RWPE1 (cell line): Measurements from ENCODE around the gene MCFD2.

Experiments used
- CTCF ChIA-PET: fragments of 350-600 bp; sonication (Branson Sonifier 250); formaldehyde crosslinking; extraction: SDS; loops from one replicate; lab custom pipeline; 2021; lab: Yijun Ruan, JAX
- POLR2A ChIA-PET: fragments of 400-600 bp; formaldehyde crosslinking; extraction: SDS; loops from one replicate; lab custom pipeline; 2020; ENCODE audit warnings: antibody characterized with exemption; ENCODE audit not compliant: low non-redundant PET; lab: Yijun Ruan, JAX
- DNase-seq: peaks from one replicate; pipeline ENCODE4 v3.0.0; 2012; ENCODE audit warnings: low spot score
- H3K27ac ChIP-seq: fragments of 450-650 bp; 2 replicates; pipeline ENCODE4 v1.5.1; 2017
- TF ChIP-seq, protein P1 (sequence below): fragments of 450-650 bp; conservative IDR thresholded peaks from 2 replicates; pipeline ENCODE4 v1.5.1; 2017; ENCODE audit warnings: low read depth, mild to moderate bottlenecking

The MCFD2 gene

GRCh38 chr2:46958431-46959017 lies 42.9 kb upstream of the MCFD2 start:
- no peak for DNase-seq
- TF ChIP-seq, protein P1, sequence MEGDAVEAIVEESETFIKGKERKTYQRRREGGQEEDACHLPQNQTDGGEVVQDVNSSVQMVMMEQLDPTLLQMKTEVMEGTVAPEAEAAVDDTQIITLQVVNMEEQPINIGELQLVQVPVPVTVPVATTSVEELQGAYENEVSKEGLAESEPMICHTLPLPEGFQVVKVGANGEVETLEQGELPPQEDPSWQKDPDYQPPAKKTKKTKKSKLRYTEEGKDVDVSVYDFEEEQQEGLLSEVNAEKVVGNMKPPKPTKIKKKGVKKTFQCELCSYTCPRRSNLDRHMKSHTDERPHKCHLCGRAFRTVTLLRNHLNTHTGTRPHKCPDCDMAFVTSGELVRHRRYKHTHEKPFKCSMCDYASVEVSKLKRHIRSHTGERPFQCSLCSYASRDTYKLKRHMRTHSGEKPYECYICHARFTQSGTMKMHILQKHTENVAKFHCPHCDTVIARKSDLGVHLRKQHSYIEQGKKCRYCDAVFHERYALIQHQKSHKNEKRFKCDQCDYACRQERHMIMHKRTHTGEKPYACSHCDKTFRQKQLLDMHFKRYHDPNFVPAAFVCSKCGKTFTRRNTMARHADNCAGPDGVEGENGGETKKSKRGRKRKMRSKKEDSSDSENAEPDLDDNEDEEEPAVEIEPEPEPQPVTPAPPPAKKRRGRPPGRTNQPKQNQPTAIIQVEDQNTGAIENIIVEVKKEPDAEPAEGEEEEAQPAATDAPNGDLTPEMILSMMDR: no peak
- ChIA-PET CTCF (no interaction called here), POLR2A (no interaction called here)
- H3K27ac ChIP-seq: peak overlapping the region; percentile 44

GRCh38 chr2:46956981-46957531 lies 41.5 kb upstream of the MCFD2 start:
- no peak for DNase-seq
- TF ChIP-seq, protein P1: no peak
- ChIA-PET POLR2A (no interaction called here), CTCF (interaction anchor here (0.5 kb wide), 1 partner anchor 353 kb away, joined by 3 read pairs; no protein-coding TSS in a partner anchor)
- H3K27ac ChIP-seq: 0 out of 2 replicates have a peak overlapping the region, but pooled peaks have one; percentile 0

GRCh38 chr2:46955764-46956163 lies 40.2 kb upstream of the MCFD2 start:
- DNase-seq: no peak
- CTCF ChIA-PET: no interaction called here
- POLR2A ChIA-PET: no interaction called here
- H3K27ac ChIP-seq: peak overlapping the region; percentile 73
- TF ChIP-seq, protein P1: no peak

GRCh38 chr2:46954951-46955571 lies 39.5 kb upstream of the MCFD2 start:
- TF ChIP-seq, protein P1: no peak
- POLR2A ChIA-PET: no interaction called here
- H3K27ac ChIP-seq: peak overlapping the region; percentile 73
- CTCF ChIA-PET: interaction anchor here (1.2 kb wide), 1 partner anchor 8 kb away, joined by 3 read pairs; no protein-coding TSS in a partner anchor
- DNase-seq: peak; percentile 54

DNA sequence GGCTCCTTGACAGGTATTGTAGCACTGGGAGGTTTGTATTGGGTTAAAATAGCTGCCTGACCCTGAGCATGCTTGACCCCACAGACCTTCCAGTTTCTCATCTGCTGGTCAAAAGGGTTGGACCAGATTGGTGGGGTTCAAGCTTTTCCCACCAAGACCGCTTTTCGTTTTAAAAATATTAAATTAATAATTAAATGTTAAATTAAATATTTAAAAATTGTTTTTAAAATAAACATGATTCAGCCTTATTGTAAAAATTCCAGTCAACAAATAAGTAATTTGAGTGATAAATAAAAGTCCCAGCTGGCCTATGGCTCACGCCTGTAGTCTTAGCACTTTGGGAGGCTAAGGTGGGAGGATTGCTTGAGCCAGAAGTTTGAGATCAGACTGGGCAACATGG lies 36.6 kb upstream of the MCFD2 start:
- CTCF ChIA-PET: interaction anchor here (0.6 kb wide), 1 partner anchor 146 kb away, joined by 3 read pairs; no protein-coding TSS in a partner anchor
- DNase-seq: no peak
- no peak overlapping the region for H3K27ac ChIP-seq
- POLR2A ChIA-PET: no interaction called here
- TF ChIP-seq, protein P1: no peak

DNA sequence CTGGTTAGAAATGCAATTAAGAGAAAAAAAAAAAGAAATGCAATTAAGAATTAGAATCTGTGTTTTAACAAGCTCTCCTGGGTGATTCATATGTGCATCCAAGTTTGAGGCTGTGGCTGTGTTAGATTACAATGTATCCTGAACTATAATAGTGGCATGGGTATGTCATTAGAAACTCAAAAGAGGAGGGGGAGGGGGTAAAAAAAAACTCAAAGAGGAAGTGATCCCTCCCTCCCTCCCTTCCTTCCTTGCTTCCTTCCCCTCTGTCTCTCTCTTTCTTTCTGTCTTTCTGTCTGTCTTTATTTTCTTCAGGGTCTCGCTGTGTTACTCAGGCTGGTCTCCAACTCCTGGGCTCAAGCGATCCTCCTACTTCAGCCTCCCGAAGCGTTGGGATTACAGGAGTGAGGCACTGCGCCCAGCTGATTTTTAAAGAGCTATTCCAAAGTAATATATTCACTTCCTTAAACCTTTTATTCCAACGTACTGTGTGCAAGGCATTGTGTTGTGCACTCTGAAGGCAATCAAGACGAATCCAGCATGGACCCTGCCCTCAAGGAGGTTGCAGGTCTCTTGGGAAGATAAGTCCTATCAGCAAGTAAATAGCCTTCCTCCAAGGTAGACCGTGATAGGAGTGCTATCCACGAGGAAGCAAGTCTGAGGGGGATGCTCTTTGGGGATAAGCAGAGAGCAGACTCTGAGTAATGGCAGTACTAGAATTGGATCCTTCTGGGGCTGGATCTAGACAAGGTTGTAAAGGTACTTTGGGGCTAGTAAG lies 35.9 kb upstream of the MCFD2 start:
- CTCF ChIA-PET: interaction anchor here (0.6 kb wide), 2 partner anchors 145 to 487 kb away, joined by 3 read pairs; no protein-coding TSS in a partner anchor
- no peak for DNase-seq
- TF ChIP-seq, protein P1: no peak
- H3K27ac ChIP-seq: no peak overlapping the region
- POLR2A ChIA-PET: no interaction called here
